SU-DHL-6 (cell line): ENCODE measurements around the gene CBLN3.

Source experiments
- H2AFZ ChIP-seq: fragments of 200-600 bp; sonication (generic); 2 replicates; pipeline ENCODE4 v1.6.1; 2014; ENCODE audit warnings: low read depth, mild to moderate bottlenecking, moderate library complexity, mixed read lengths, antibody characterized with exemption, low read length; ENCODE audit not compliant: severe bottlenecking
- H3F3A ChIP-seq: fragments of 200-600 bp; shearing (Covaris generic); 2 replicates; pipeline ENCODE4 v1.6.0; 2016; ENCODE audit warnings: antibody characterized with exemption, mild to moderate bottlenecking; ENCODE audit not compliant: insufficient read depth
- H3K27ac ChIP-seq: fragments of 200-600 bp; sonication (generic); 2 replicates; pipeline ENCODE4 v1.5.1; 2016; ENCODE audit warnings: low read depth, mild to moderate bottlenecking, low read length, moderate library complexity, mixed read lengths
- H3K27me3 ChIP-seq: fragments of 200-600 bp; sonication (generic), shearing (Covaris generic); 2 replicates; pipeline ENCODE4 v1.6.0; 2014; ENCODE audit warnings: mild to moderate bottlenecking, low read length
- H3K36me3 ChIP-seq: fragments of 200-600 bp; sonication (generic); 2 replicates; pipeline ENCODE4 v1.6.1; 2014; ENCODE audit warnings: mild to moderate bottlenecking, low read length, mixed read lengths
- H3K4me2 ChIP-seq: fragments of 300-600, 200-600 bp; shearing (Covaris generic), sonication (generic); 2 replicates; pipeline ENCODE4 v1.6.0; 2014; ENCODE audit warnings: low read length, low read depth, mild to moderate bottlenecking; ENCODE audit not compliant: poor library complexity, severe bottlenecking
- H3K4me3 ChIP-seq: fragments of 200-600 bp; sonication (generic); 2 replicates; pipeline ENCODE4 v1.5.1; 2014; ENCODE audit warnings: antibody characterized with exemption, low read length, mild to moderate bottlenecking, mixed read lengths; ENCODE audit not compliant: insufficient read depth, poor library complexity, severe bottlenecking
- H3K79me2 ChIP-seq: fragments of 200-600 bp; sonication (generic); 2 replicates; pipeline ENCODE4 v1.6.1; 2014; ENCODE audit warnings: mild to moderate bottlenecking, low read length, moderate library complexity; ENCODE audit not compliant: insufficient read depth
- H3K9ac ChIP-seq: fragments of 200-600 bp; sonication (generic); 2 replicates; pipeline ENCODE4 v1.7.0; 2014; ENCODE audit warnings: mild to moderate bottlenecking, low read length
- H3K9me2 ChIP-seq: fragments of 200-600 bp; sonication (generic); replicated peaks from 2 replicates; pipeline ENCODE4 v1.6.1; 2014; ENCODE audit warnings: low read length; ENCODE audit not compliant: insufficient read depth
- H3K9me3 ChIP-seq: fragments of 200-600 bp; sonication (generic); 2 replicates; pipeline ENCODE4 v1.6.1; 2014; ENCODE audit warnings: low read length, mixed read lengths; ENCODE audit not compliant: insufficient read depth
- H4K20me1 ChIP-seq: fragments of 200-600 bp; sonication (generic); 2 replicates; pipeline ENCODE4 v1.6.1; 2014; ENCODE audit warnings: low read depth, mild to moderate bottlenecking, antibody characterized with exemption, low read length, moderate library complexity, mixed read lengths
- CTCF ChIP-seq: fragments of 200-600 bp; sonication (generic); IDR thresholded peaks from one replicate; pipeline ENCODE4 v1.5.1; 2017; ENCODE audit warnings: antibody characterized with exemption, mild to moderate bottlenecking, low read length, moderate library complexity; ENCODE audit not compliant: insufficient read depth, poor library complexity, severe bottlenecking
- EZH2phosphoT487 ChIP-seq: fragments of 200-600 bp; sonication (generic), shearing (Covaris generic); conservative IDR thresholded peaks from 2 replicates; pipeline ENCODE4 v1.6.1; 2018; ENCODE audit warnings: mild to moderate bottlenecking, antibody characterized with exemption, low read length, moderate library complexity, mixed read lengths

CBLN3 gene

GRCh38 chr14:24436355-24437019, 7.0 kb upstream of the CBLN3 start:
- Histone ChIP-seq H4K20me1 (no peaks in the 10 kb centered on the region), H3K27me3 (no peaks in the 10 kb centered on the region), H3K9me3 (no peaks in the 10 kb centered on the region), H3K9ac (no peak overlapping the region), H2AFZ (no peak overlapping the region), H3K4me2 (no peak overlapping the region), H3F3A (0 out of 2 replicates have a peak, but pooled peaks cover 5% of the 10 kb centered on the region), H3K27ac (no peak overlapping the region), H3K4me3 (no peak overlapping the region), H3K79me2 (peaks cover under 1% of the 10 kb centered on the region; the same call in 1 of the 2 replicates), H3K36me3 (no peaks in the 10 kb centered on the region), H3K9me2 (no peaks in the 10 kb centered on the region)
- TF ChIP-seq CTCF (peak; percentile 57), EZH2phosphoT487 (no peak)

- H3K36me3 ChIP-seq: no peaks in the 10 kb centered on the region
These were observed 6.5 kb upstream of the CBLN3 start for GRCh38 chr14:24435998-24436354.

GRCh38 chr14:24435192-24435810, 5.8 kb upstream of the CBLN3 start:
- H3K4me2 ChIP-seq: no peak overlapping the region
- no peaks in the 10 kb centered on the region for H3K79me2 ChIP-seq
- H3K36me3 ChIP-seq: no peaks in the 10 kb centered on the region
- no peaks in the 10 kb centered on the region for H3K27me3 ChIP-seq
- TF ChIP-seq EZH2phosphoT487: no peak
- TF ChIP-seq CTCF: no peak
- H3K9ac ChIP-seq: no peak overlapping the region
- peaks cover 6% of the 10 kb centered on the region; the same call in 1 of the 2 replicates for H3F3A ChIP-seq
- no peak overlapping the region for H2AFZ ChIP-seq
- no peaks in the 10 kb centered on the region for H3K9me2 ChIP-seq
- no peaks in the 10 kb centered on the region for H4K20me1 ChIP-seq
- no peak overlapping the region for H3K4me3 ChIP-seq
- no peaks in the 10 kb centered on the region for H3K9me3 ChIP-seq
- H3K27ac ChIP-seq: no peak overlapping the region

More at GRCh38 chr14:24435998-24436354, 6.5 kb upstream of the CBLN3 start:
- H2AFZ ChIP-seq: no peak overlapping the region
- H3F3A ChIP-seq: peaks cover 5% of the 10 kb centered on the region; the same call in 1 of the 2 replicates
- H3K79me2 ChIP-seq: no peaks in the 10 kb centered on the region
- no peak overlapping the region for H3K4me3 ChIP-seq
- no peak overlapping the region for H3K4me2 ChIP-seq
- no peaks in the 10 kb centered on the region for H3K9me2 ChIP-seq
- no peak overlapping the region for H3K27ac ChIP-seq
- no peak for TF ChIP-seq CTCF
- no peak for TF ChIP-seq EZH2phosphoT487
- H3K9me3 ChIP-seq: no peaks in the 10 kb centered on the region
- H3K9ac ChIP-seq: no peak overlapping the region
- H3K27me3 ChIP-seq: no peaks in the 10 kb centered on the region
- no peaks in the 10 kb centered on the region for H4K20me1 ChIP-seq
